ENCODE measurements around the gene PHAF1. TPM values are rescaled to one million over a fixed set of nuclear protein-coding genes. Genes with fewer than 3 reads are reported as not detected.

PHAF1 gene
- total RNA-seq (10 to 100 TPM; 19.4 to 23.0 (median 20.1) TPM), total RNA-seq (17.4 to 34.0 (median 26.3) reads per million in 29 experiments)
- total RNA-seq (2013): 18.4 TPM

DNA sequence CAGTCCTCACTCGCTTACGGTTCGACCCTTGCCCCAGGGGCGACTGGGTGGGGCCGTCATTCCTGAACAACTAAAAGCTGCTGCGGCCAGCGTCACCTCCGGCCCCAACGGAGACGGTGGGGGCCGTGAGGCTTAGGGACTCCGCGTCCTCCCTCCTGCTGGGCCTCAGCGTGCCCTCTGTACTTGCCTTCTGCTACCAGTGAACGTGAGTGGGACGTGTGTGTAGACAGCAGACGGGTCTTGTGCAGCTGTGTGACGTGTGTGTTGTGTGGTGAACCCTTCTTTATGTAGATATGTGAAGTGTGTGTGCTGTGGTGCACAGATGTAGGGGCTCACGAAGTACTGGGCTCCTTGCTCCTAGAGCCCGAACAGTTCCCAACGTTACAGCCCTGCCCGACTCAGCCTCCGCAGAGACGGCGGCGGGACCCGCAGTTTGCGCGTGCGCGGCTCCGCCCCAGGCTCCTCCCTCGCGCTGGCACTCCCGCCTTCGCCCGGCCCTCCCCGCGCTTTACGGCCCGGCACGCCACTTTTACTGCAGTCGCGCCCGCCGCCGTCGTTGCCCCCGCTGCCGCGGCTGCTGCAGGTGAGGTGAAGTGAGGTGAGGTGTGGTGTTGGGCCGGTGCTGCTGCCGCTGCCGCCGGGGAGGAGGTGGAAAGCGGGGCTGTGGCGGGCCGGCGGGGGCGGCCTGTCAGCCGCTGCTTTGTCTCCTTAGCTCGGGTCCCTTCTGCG lies at the start of gene PHAF1:
Gene PHAF1, plus strand, starts transcription at position 535 of the 729 bp plus-strand sequence. CDS start 235 bp downstream, outside the sequence.
- H3K27me3 Mint-ChIP-seq: no peaks in the 10 kb centered on the region
- 9% methylated on average over 45 of the region's 63 CpGs for WGBS (ENCODE audit: insufficient coverage)
- H3K36me3 Mint-ChIP-seq: no peaks in the 10 kb centered on the region
- peak within 1 kb of the TSS; percentile 85 to 88 for H3K27ac Mint-ChIP-seq
- DNase-seq (peak; percentile 85 to 97 (median 92)), ATAC-seq (replicated peaks in 1 of 4) (peak; percentile 90 to 91 (median 90))
- POLR2A ChIA-PET: no interaction called here
- Histone ChIP-seq H3K27me3 (replicated peaks in 1 of 2; ENCODE audit: control insufficient read depth in 2 of 2, extremely low read depth in 1 of 2, insufficient read depth in 2 of 2, low read length in 1 of 2) (peaks cover 0 to 3% of the 10 kb centered on the region in 2 experiments), H3K27ac (ENCODE audit: low read length) (peak within 1 kb of the TSS; percentile 34), H3K4me1 (ENCODE audit: control insufficient read depth in 1 of 2, extremely low read depth in 1 of 2, insufficient read depth in 2 of 2, low read length in 2 of 2) (peaks cover 10 to 24% of the 10 kb centered on the region in 2 experiments), H3K4me3 (ENCODE audit: control insufficient read depth in 1 of 2, extremely low read depth in 1 of 2, low read length in 1 of 2) (peak within 1 kb of the TSS; percentile 92 to 99), H3K9me3 (no peaks in the 10 kb centered on the region), H3K36me3 (ENCODE audit: control insufficient read depth in 2 of 2, extremely low read depth in 1 of 2, insufficient read depth in 1 of 2, low read length in 1 of 2) (no peaks in the 10 kb centered on the region)
- peaks cover 28 to 40% (median 31%) of the 10 kb centered on the region in 3 donors for H3K4me1 Mint-ChIP-seq
- peak within 1 kb of the TSS; percentile 85 to 94 (median 94) for H3K4me3 Mint-ChIP-seq
- no peaks in the 10 kb centered on the region for H3K9me3 Mint-ChIP-seq
- CTCF ChIA-PET: interaction anchor here in 1 of 2 donors (0.6 kb wide), 1 partner anchor 63 kb away, joined by 4 read pairs; no protein-coding TSS in a partner anchor

DNA sequence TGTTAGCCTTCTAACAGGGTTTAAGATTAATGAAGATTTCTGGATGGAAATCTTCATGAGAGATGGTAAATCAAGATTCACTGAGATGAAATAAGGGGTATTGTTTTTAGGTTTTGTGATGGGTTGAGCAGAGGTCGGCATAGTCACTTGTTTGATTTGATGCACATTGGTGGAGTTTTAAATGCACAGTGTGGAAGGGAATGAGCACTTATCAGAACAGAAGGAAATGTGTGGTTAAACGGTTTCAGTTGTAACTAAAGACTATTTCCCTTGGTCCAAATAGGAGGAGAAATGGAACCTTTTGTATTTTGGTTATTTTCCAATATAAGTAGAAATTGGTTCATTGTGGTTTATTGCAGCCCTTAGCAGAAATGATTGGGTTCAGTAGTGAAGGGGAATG lies 46.7 kb upstream of the PHAF1 start:
- POLR2A ChIA-PET: no interaction called here
- H3K27ac Mint-ChIP-seq: no peak overlapping the region

DNA sequence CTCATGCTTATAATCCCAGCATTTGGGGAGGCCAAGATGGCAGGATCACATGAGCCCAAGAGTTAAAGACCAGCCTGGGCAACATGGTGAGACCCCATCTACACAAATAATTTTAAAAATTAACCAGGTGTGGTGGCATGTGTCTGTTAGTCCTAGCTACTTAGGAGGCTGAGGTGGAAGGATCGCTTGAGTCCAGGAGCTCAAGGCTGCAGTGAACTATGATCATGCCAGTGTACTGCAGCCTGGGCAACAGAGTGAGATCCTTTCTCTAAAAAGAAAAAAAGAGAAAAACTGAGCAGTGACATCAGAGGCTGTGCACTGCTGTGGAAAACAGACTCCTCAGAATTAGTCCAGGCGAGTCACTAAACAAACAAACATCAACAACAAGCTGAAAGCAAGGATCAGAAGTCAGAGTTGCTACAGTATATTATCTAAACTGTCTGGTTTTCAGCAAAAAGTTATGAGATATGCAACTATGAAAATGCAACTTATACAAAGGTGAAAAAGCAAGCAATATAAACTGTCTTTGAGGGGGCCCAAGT lies 41.5 kb upstream of the PHAF1 start:
- ChIA-PET POLR2A (no interaction called here), CTCF (interaction anchor here in 1 of 2 donors (1.4 kb wide), 1 partner anchor 14 kb away, joined by 3 read pairs; no protein-coding TSS in a partner anchor)
- H3K36me3 Mint-ChIP-seq: peaks cover 31% of the 10 kb centered on the region
- H3K4me3 ChIP-seq (ENCODE audit: control insufficient read depth in 1 of 2, extremely low read depth in 1 of 2, low read length in 1 of 2): no peak overlapping the region
- peaks cover 0 to 3% of the 10 kb centered on the region in 2 experiments for H3K4me1 ChIP-seq (ENCODE audit: control insufficient read depth in 1 of 2, extremely low read depth in 1 of 2, insufficient read depth in 2 of 2, low read length in 2 of 2)
- H3K27ac ChIP-seq (ENCODE audit: low read length): no peak overlapping the region
- ATAC-seq (replicated peaks in 1 of 4): no peak
- H3K9me3 ChIP-seq: no peaks in the 10 kb centered on the region
- no peaks in the 10 kb centered on the region for H3K27me3 ChIP-seq (replicated peaks in 1 of 2; ENCODE audit: control insufficient read depth in 2 of 2, extremely low read depth in 1 of 2, insufficient read depth in 2 of 2, low read length in 1 of 2)
- peaks cover 6 to 33% of the 10 kb centered on the region in 2 donors for H3K36me3 ChIP-seq (ENCODE audit: control insufficient read depth in 2 of 2, extremely low read depth in 1 of 2, insufficient read depth in 1 of 2, low read length in 1 of 2)
- H3K9me3 Mint-ChIP-seq: no peaks in the 10 kb centered on the region
- no peak overlapping the region for H3K4me3 Mint-ChIP-seq
- H3K27me3 Mint-ChIP-seq: no peaks in the 10 kb centered on the region
- 100% methylated on average over 1 of the region's 2 CpGs for WGBS (ENCODE audit: insufficient coverage)
- H3K27ac Mint-ChIP-seq: no peak overlapping the region
- H3K4me1 Mint-ChIP-seq: peaks cover 3 to 7% (median 5%) of the 10 kb centered on the region in 3 donors
- no peak for DNase-seq

More for the DNA sequence above, 46.7 kb upstream of the PHAF1 start:
- peaks cover 6 to 14% of the 10 kb centered on the region in 2 donors for H3K36me3 ChIP-seq (ENCODE audit: control insufficient read depth in 2 of 2, extremely low read depth in 1 of 2, insufficient read depth in 1 of 2, low read length in 1 of 2)
- H3K4me1 ChIP-seq (ENCODE audit: control insufficient read depth in 1 of 2, extremely low read depth in 1 of 2, insufficient read depth in 2 of 2, low read length in 2 of 2): peaks cover 0 to 8% of the 10 kb centered on the region in 2 experiments
- no peak for DNase-seq
- CTCF ChIA-PET: interaction anchor here in 1 of 2 donors (0.5 kb wide), 1 partner anchor 33 kb away, joined by 6 read pairs; no protein-coding TSS in a partner anchor
- no peaks in the 10 kb centered on the region for H3K27me3 Mint-ChIP-seq
- H3K9me3 ChIP-seq: no peaks in the 10 kb centered on the region
- no peak overlapping the region for H3K27ac ChIP-seq (ENCODE audit: low read length)
- H3K4me3 ChIP-seq (ENCODE audit: control insufficient read depth in 1 of 2, extremely low read depth in 1 of 2, low read length in 1 of 2): no peak overlapping the region
- H3K27me3 ChIP-seq (replicated peaks in 1 of 2; ENCODE audit: control insufficient read depth in 2 of 2, extremely low read depth in 1 of 2, insufficient read depth in 2 of 2, low read length in 1 of 2): no peaks in the 10 kb centered on the region
- H3K4me3 Mint-ChIP-seq: peak overlapping the region in 1 of 3 donors; percentile 1
- peaks cover 20% of the 10 kb centered on the region for H3K36me3 Mint-ChIP-seq
- H3K9me3 Mint-ChIP-seq: no peaks in the 10 kb centered on the region
- no peak for ATAC-seq (replicated peaks in 1 of 4)
- peaks cover 18 to 28% (median 25%) of the 10 kb centered on the region in 3 donors for H3K4me1 Mint-ChIP-seq
- 30% methylated on average over 1 of the region's 2 CpGs for WGBS (ENCODE audit: insufficient coverage)

DNA sequence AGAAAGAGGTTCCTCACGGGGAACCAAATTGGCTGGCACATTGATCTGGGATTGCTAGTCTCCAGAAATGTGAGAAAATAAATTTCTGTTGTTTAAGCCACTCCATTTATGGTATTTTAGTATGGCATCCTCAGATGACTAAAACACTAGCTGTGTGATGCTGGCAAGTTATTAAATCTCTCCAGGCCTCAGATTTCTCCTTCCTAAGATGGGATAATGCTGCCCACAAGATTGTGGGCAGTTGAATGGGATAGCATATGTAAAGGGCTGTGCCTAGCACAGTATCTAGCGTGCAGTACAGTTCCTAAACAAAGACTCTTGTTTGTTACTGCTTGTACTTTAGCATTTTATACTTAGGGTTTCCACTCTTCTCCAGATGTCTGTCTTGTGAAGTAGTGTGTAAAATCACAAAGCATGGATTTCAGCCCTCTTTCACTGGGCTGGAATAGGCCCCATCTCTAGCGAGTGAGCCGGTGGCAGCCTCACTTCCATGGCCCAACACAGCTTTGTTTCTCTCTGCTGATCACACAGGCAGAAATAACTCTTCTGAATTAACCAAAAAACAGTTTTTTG lies 38.2 kb upstream of the PHAF1 start:
- H3K4me1 Mint-ChIP-seq: peaks cover 2 to 7% (median 3%) of the 10 kb centered on the region in 3 donors
- H3K36me3 Mint-ChIP-seq: peaks cover 33% of the 10 kb centered on the region
- H3K9me3 Mint-ChIP-seq: no peaks in the 10 kb centered on the region
- H3K27ac ChIP-seq (ENCODE audit: low read length): no peak overlapping the region
- H3K36me3 ChIP-seq (ENCODE audit: control insufficient read depth in 2 of 2, extremely low read depth in 1 of 2, insufficient read depth in 1 of 2, low read length in 1 of 2): peaks cover 16 to 43% of the 10 kb centered on the region in 2 donors
- ATAC-seq (replicated peaks in 1 of 4): no peak
- H3K4me3 ChIP-seq (ENCODE audit: control insufficient read depth in 1 of 2, extremely low read depth in 1 of 2, low read length in 1 of 2): no peak overlapping the region
- no peaks in the 10 kb centered on the region for H3K27me3 Mint-ChIP-seq
- ChIA-PET POLR2A (interaction anchor here in 1 of 2 donors (0.6 kb wide), 1 partner anchor 37 kb away, joined by 3 read pairs; no protein-coding TSS in a partner anchor), CTCF (no interaction called here)
- H3K4me3 Mint-ChIP-seq: no peak overlapping the region
- DNase-seq: no peak
- no peaks in the 10 kb centered on the region for H3K4me1 ChIP-seq (ENCODE audit: control insufficient read depth in 1 of 2, extremely low read depth in 1 of 2, insufficient read depth in 2 of 2, low read length in 2 of 2)
- peak overlapping the region in 1 of 2 donors; percentile 28 for H3K27ac Mint-ChIP-seq
- H3K27me3 ChIP-seq (replicated peaks in 1 of 2; ENCODE audit: control insufficient read depth in 2 of 2, extremely low read depth in 1 of 2, insufficient read depth in 2 of 2, low read length in 1 of 2): no peaks in the 10 kb centered on the region
- no CpG with 5 or more reads among the region's 4 CpGs for WGBS (ENCODE audit: insufficient coverage)
- no peaks in the 10 kb centered on the region for H3K9me3 ChIP-seq

DNA sequence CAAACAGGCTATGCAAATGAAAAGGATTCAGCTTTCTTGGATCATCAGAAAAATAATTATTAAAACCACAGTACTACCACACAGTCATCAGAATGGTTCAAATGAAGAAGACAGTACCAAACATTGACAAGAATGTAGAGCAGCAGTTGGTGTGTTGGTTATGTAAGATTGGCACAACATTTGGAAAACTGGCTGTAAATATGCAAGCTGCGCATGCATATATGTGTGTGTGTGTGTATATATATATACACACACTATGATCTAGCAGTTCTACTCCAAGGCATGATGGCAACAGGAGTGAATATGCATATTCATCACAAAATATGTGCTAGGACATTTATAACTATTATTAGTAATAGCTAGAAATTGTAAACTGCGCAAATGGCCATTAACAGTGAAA lies 34.4 kb upstream of the PHAF1 start:
- Histone ChIP-seq H3K27me3 (replicated peaks in 1 of 2; ENCODE audit: control insufficient read depth in 2 of 2, extremely low read depth in 1 of 2, insufficient read depth in 2 of 2, low read length in 1 of 2) (no peaks in the 10 kb centered on the region), H3K4me1 (ENCODE audit: control insufficient read depth in 1 of 2, extremely low read depth in 1 of 2, insufficient read depth in 2 of 2, low read length in 2 of 2) (no peaks in the 10 kb centered on the region), H3K36me3 (ENCODE audit: control insufficient read depth in 2 of 2, extremely low read depth in 1 of 2, insufficient read depth in 1 of 2, low read length in 1 of 2) (peaks cover 13 to 21% of the 10 kb centered on the region in 2 donors), H3K9me3 (no peaks in the 10 kb centered on the region), H3K4me3 (ENCODE audit: control insufficient read depth in 1 of 2, extremely low read depth in 1 of 2, low read length in 1 of 2) (no peak overlapping the region), H3K27ac (ENCODE audit: low read length) (no peak overlapping the region)
- no peak for ATAC-seq (replicated peaks in 1 of 4)
- Mint-ChIP-seq H3K4me3 (no peak overlapping the region), H3K9me3 (no peaks in the 10 kb centered on the region), H3K27ac (no peak overlapping the region), H3K4me1 (peaks cover 0 to 3% (median 0%) of the 10 kb centered on the region in 3 donors), H3K36me3 (peaks cover 13% of the 10 kb centered on the region), H3K27me3 (no peaks in the 10 kb centered on the region)
- WGBS (ENCODE audit: insufficient coverage): no CpG with 5 or more reads among the region's 2 CpGs
- ChIA-PET POLR2A (no interaction called here), CTCF (no interaction called here)
- no peak for DNase-seq

DNA sequence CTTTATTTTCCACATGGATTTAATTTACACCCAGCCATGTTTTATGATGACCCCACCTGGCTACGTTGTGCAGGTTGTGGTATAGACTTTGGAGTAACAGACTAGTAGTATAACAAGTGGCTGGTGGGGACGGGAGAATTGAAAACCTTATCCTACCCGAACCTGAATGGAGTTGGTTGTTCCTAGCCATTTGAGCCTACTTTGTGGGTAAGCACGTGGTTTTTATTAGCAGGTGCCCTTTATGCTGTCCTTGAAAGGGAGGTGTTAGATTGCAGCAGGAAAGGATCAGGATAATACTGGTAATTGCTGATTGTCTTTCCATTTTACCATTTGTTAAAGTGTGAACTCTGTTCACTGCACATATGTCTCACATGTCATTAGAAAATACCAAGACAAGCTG lies 31.9 kb upstream of the PHAF1 start:
- Histone ChIP-seq H3K4me3 (ENCODE audit: control insufficient read depth in 1 of 2, extremely low read depth in 1 of 2, low read length in 1 of 2) (no peak overlapping the region), H3K27ac (ENCODE audit: low read length) (no peak overlapping the region), H3K27me3 (replicated peaks in 1 of 2; ENCODE audit: control insufficient read depth in 2 of 2, extremely low read depth in 1 of 2, insufficient read depth in 2 of 2, low read length in 1 of 2) (no peaks in the 10 kb centered on the region), H3K4me1 (ENCODE audit: control insufficient read depth in 1 of 2, extremely low read depth in 1 of 2, insufficient read depth in 2 of 2, low read length in 2 of 2) (no peaks in the 10 kb centered on the region), H3K9me3 (no peaks in the 10 kb centered on the region), H3K36me3 (ENCODE audit: control insufficient read depth in 2 of 2, extremely low read depth in 1 of 2, insufficient read depth in 1 of 2, low read length in 1 of 2) (peaks cover 13 to 23% of the 10 kb centered on the region in 2 donors)
- 80% methylated on average over 2 of the region's 4 CpGs for WGBS (ENCODE audit: insufficient coverage)
- no peaks in the 10 kb centered on the region for H3K27me3 Mint-ChIP-seq
- no peak overlapping the region for H3K27ac Mint-ChIP-seq
- H3K4me3 Mint-ChIP-seq: no peak overlapping the region
- DNase-seq: no peak
- H3K36me3 Mint-ChIP-seq: peaks cover 14% of the 10 kb centered on the region
- ChIA-PET POLR2A (no interaction called here), CTCF (no interaction called here)
- no peak for ATAC-seq (replicated peaks in 1 of 4)
- H3K4me1 Mint-ChIP-seq: peaks cover 0 to 7% (median 0%) of the 10 kb centered on the region in 3 donors
- no peaks in the 10 kb centered on the region for H3K9me3 Mint-ChIP-seq
